Upper lobe of right lung (tissue), 1 donor: ENCODE measurements around the gene SSBP2. TPM values are rescaled to one million over a fixed set of nuclear protein-coding genes. Genes with fewer than 3 reads are reported as not detected.

Experiments
- ATAC-seq: fragments of 200-7000 bp; cut with Tn5 transposase; one replicate; pipeline ENCODE4 v1.9.1; 2020; ENCODE audit warnings: mild to moderate bottlenecking, moderate library complexity
- DNase-seq: peaks from one replicate; pipeline ENCODE4 v3.0.0-alpha.2; 2020
- H3K27ac ChIP-seq: fragments of 200-600 bp; one replicate; pipeline ENCODE4 v1.8.0; 2022
- H3K27me3 ChIP-seq: fragments of 200-600 bp; one replicate; pipeline ENCODE4 v1.8.0; 2022; ENCODE audit warnings: mild to moderate bottlenecking
- H3K36me3 ChIP-seq: fragments of 200-600 bp; one replicate; pipeline ENCODE4 v1.8.0; 2022
- H3K4me1 ChIP-seq: fragments of 200-600 bp; one replicate; pipeline ENCODE4 v1.8.0; 2022
- H3K4me3 ChIP-seq: fragments of 200-600 bp; one replicate; pipeline ENCODE4 v1.8.0; 2022; ENCODE audit warnings: mild to moderate bottlenecking
- H3K9me3 ChIP-seq: fragments of 200-600 bp; one replicate; pipeline ENCODE4 v1.8.0; 2022
- CTCF ChIP-seq: fragments of 200-600 bp; IDR thresholded peaks from one replicate; pipeline ENCODE4 v1.8.0; 2022; ENCODE audit warnings: antibody characterized with exemption
- intact Hi-C: fragments of 100-400 bp; cut with DNase I; formaldehyde crosslinking; loops from one replicate; pipeline ENCODE4 v1.11.0; 2022
- total RNA-seq: library from RNA; stranded (reverse); fragmentation: NEBNext Ultra II Directional; extraction: Animal tissue kit (Norgen Biotek cat#: 25700); gene quantifications from one replicate; pipeline ENCODE4 v1.2.1, GENCODE V29; 2021
- donor health status: DM: no; HTN: yes; CAD: no; lungs with severe emphysema.

Gene SSBP2
- total RNA-seq, 1 donor from 2014 or later: 43.8 TPM

DNA sequence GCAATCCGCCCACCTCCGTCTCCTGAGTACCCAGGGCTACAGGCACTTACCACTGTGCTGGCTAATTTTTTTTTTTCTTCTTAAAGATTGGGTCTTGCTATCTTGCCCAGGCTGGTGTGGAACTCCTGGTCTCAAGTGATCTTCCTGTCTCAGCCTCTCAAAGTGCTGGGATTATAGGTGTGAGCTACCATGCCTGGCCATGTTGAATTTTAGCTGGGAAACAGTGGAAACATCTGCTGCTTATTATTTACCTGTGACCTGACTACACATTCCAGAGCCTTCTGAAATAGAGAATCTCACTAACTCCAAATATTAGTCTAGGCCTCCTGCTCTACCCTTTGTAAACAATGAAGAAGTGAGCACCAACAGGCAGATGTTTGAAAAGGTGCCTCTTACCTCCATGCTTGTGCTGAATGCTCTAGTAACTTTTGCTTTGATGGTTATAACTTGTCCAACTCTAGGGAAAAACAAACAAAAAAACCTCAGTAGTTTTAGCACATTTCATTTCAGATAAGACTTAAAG lies 379.5 kb downstream of the SSBP2 start:
- no peak overlapping the region for H3K4me3 ChIP-seq
- DNase-seq: no peak
- H3K27me3 ChIP-seq: no peaks in the 10 kb centered on the region
- H3K9me3 ChIP-seq: no peaks in the 10 kb centered on the region
- no peaks in the 10 kb centered on the region for H3K36me3 ChIP-seq
- no peaks in the 10 kb centered on the region for H3K4me1 ChIP-seq
- intact Hi-C loops: no loop called here
- TF ChIP-seq CTCF: no peak
- no peak overlapping the region for H3K27ac ChIP-seq
- ATAC-seq: no peak

DNA sequence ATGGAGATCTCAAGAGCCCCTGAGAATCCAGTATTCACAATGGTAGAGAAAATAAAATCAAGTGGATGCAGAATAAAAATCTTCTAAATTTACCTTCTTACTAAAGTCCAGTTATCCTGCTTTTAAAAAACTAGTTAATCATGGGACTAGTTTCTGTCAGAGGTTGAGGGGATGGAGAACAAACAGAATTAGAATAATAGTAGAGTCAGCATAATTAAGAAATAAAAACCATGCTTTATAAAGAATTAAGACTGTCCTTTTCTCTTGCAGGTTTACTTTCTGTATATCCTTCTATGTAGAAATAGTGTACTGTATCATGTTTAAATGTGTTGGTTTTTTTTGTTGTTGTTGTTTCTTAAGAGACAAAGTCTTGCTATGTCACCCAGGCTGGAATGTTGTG lies 380.0 kb downstream of the SSBP2 start:
- Histone ChIP-seq H3K4me1 (no peaks in the 10 kb centered on the region), H3K27me3 (no peaks in the 10 kb centered on the region), H3K27ac (no peak overlapping the region), H3K4me3 (no peak overlapping the region), H3K36me3 (no peaks in the 10 kb centered on the region), H3K9me3 (no peaks in the 10 kb centered on the region)
- DNase-seq (no peak), ATAC-seq (no peak)
- intact Hi-C loops: no loop called here
- no peak for TF ChIP-seq CTCF

- Histone ChIP-seq H3K27me3 (no peaks in the 10 kb centered on the region), H3K27ac (no peak overlapping the region), H3K36me3 (no peaks in the 10 kb centered on the region), H3K9me3 (no peaks in the 10 kb centered on the region), H3K4me1 (no peaks in the 10 kb centered on the region), H3K4me3 (no peak overlapping the region)
- DNase-seq: no peak
- TF ChIP-seq CTCF: no peak
- no peak for ATAC-seq
- intact Hi-C loops: no loop called here
Measured at GRCh38 chr5:81365541-81365940, 385.4 kb downstream of the SSBP2 start.

DNA sequence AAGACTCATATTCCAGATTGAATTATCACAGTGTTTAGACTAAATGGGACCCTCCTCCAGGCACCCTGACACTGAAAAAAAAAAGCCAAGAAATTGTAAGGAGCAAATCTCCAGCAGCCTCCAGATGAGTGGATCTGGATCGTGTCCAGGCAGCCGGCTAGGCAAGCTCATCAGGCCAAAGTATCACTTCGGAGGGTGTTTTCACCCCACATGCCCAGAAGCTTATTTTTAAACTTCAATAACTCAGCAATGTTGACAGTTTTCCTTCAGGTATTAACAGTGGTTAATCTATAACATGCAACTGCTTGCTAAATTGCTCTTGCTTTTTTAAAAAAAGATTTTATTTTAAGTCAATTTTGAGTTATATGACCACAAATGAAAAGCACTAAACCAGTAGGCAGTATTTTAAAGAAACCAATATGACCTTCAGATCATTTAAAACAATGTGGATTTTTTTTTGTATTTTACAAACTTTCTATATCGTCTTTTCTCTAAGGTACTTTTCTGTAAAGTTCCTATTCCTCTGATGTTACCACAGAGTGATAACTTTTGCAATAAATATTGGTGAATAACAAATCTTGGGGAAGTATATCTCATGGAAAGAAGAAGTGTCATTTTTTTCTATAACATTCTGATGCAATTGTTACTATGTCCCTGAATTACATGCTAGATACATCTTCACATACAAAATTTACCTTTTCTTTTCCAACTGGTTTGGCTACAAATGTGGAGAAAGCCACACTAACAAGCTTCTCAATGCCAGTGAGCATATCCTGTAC lies 387.6 kb downstream of the SSBP2 start:
- ATAC-seq (no peak), DNase-seq (no peak)
- H3K27me3 ChIP-seq: no peaks in the 10 kb centered on the region
- intact Hi-C loops: no loop called here
- H3K4me1 ChIP-seq: no peaks in the 10 kb centered on the region
- H3K4me3 ChIP-seq: no peak overlapping the region
- TF ChIP-seq CTCF: no peak
- H3K36me3 ChIP-seq: no peaks in the 10 kb centered on the region
- H3K9me3 ChIP-seq: no peaks in the 10 kb centered on the region
- H3K27ac ChIP-seq: no peak overlapping the region

Other genes starting within 250 kb of the SSBP2 start
- gene ATG10, start 220.9 kb upstream of the SSBP2 start, total RNA-seq: 3.7 TPM